Smooth muscle cell (in vitro differentiated cells): ENCODE results near the gene ATAD3A. TPM values are rescaled to one million over a fixed set of nuclear protein-coding genes. Genes with fewer than 3 reads are reported as not detected.
"Not testable (repeated sequence)": the region's sequence is repeated elsewhere in the genome, so short reads cannot be mapped to it uniquely, and the experiment has no call there.

Source experiments
- DNase-seq: peaks from one replicate; lab custom pipeline; 2025; ENCODE audit not compliant: unreplicated experiment; lab: John Stamatoyannopoulos, UW
- H2AFZ ChIP-seq: fragments of 200-600 bp; sonication (generic); 2 replicates; pipeline ENCODE4 v1.6.0; 2016; ENCODE audit warnings: antibody characterized with exemption, low read depth, mild to moderate bottlenecking
- H3F3A ChIP-seq: fragments of 200-600 bp; sonication (generic); 2 replicates; pipeline ENCODE4 v1.6.0; 2017; ENCODE audit warnings: antibody characterized with exemption, low read depth
- H3K27ac ChIP-seq: fragments of 200-600 bp; sonication (generic); 2 replicates; pipeline ENCODE4 v1.5.1; 2016; ENCODE audit warnings: low read depth, mild to moderate bottlenecking
- H3K27me3 ChIP-seq: fragments of 200-600 bp; sonication (generic); 2 replicates; pipeline ENCODE4 v1.6.1; 2016; ENCODE audit warnings: low read depth, mild to moderate bottlenecking
- H3K36me3 ChIP-seq: fragments of 200-600 bp; sonication (generic); 2 replicates; pipeline ENCODE4 v1.5.1; 2016; ENCODE audit warnings: low read depth
- H3K4me1 ChIP-seq: fragments of 200-600 bp; sonication (generic); 2 replicates; pipeline ENCODE4 v1.5.1; 2016; ENCODE audit warnings: low read depth
- H3K4me2 ChIP-seq: fragments of 200-600 bp; sonication (generic); 2 replicates; pipeline ENCODE4 v1.6.0; 2016; ENCODE audit warnings: mild to moderate bottlenecking
- H3K4me3 ChIP-seq: fragments of 200-600 bp; sonication (generic); 2 replicates; pipeline ENCODE4 v1.5.1; 2016; ENCODE audit warnings: mild to moderate bottlenecking
- H3K79me2 ChIP-seq: fragments of 200-600 bp; sonication (generic); 2 replicates; pipeline ENCODE4 v1.6.0; 2016; ENCODE audit warnings: low read depth, mild to moderate bottlenecking
- H3K9ac ChIP-seq: fragments of 200-600 bp; sonication (generic); 2 replicates; pipeline ENCODE4 v1.6.0; 2016; ENCODE audit warnings: low read depth
- H3K9me3 ChIP-seq: fragments of 200-600 bp; sonication (generic); replicated peaks from 2 replicates; pipeline ENCODE4 v1.5.1; 2016; ENCODE audit warnings: low read depth
- H4K20me1 ChIP-seq: fragments of 200-600 bp; sonication (generic); 2 replicates; pipeline ENCODE4 v1.6.0; 2016; ENCODE audit warnings: low read depth
- WGBS: methylation state at CpG from one replicate; pipeline ENCODE4 v1.1.7; 2016; ENCODE audit warnings: low lambda C conversion rate; 5-methylcytosine and 5-hydroxymethylcytosine counted together
- polyA plus RNA-seq: library from polyadenylated mRNA; unstranded; fragments of >200 nt; fragmentation: Nextera tagmentation; extraction: Ambion mirVana; gene quantifications from 2 replicates; pipeline ENCODE4 v1.2.1, GENCODE V29; 2016
- total RNA-seq: library from RNA; depleted of rRNA; stranded (reverse); fragments of >200 nt; gene quantifications from 2 replicates; pipeline ENCODE4 v1.2.3, GENCODE V29; 2014
- TF ChIP-seq, protein P1 (sequence below): fragments of 200-600 bp; sonication (generic); IDR thresholded peaks from 2 replicates; pipeline ENCODE4 v1.5.1; 2017; ENCODE audit warnings: borderline replicate concordance, mild to moderate bottlenecking, antibody characterized with exemption; ENCODE audit not compliant: insufficient read depth, poor library complexity, severe bottlenecking

ATAD3A gene
- total and polyA plus RNA-seq, 2 experiments from 2014 or later = 14.3 to 58.0 TPM

DNA sequence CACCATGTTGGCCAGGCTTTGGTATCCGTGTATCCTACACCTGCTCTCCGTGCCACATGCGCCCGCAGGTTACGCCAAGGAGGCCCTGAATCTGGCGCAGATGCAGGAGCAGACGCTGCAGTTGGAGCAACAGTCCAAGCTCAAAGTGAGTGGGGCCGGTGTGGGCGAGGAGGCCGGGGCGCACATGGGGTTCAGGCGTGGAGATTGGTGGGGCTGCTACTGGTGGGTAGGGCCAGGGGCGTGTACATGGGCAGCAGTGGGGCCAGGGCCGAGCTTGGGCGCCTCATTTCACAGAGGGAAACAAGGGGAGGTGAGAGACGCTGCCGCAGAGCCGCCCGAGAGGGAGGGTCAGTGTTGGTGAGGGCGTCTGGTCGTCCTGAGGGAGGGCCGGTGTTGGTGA, 34.8 kb upstream of the ATAD3A start:
- Histone ChIP-seq H4K20me1 (peaks cover 26% of the 10 kb centered on the region), H3K79me2 (peaks cover 50% of the 10 kb centered on the region), H3K27me3 (no peaks in the 10 kb centered on the region), H3K9ac (no peak overlapping the region), H3K36me3 (no peaks in the 10 kb centered on the region), H3F3A (no peaks in the 10 kb centered on the region), H2AFZ (no peak overlapping the region), H3K4me1 (peaks cover 5% of the 10 kb centered on the region), H3K4me2 (no peak overlapping the region), H3K4me3 (no peak overlapping the region), H3K9me3 (no peaks in the 10 kb centered on the region), H3K27ac (no peak overlapping the region)
- 98% methylated on average over 22 of the region's 22 CpGs for WGBS
- TF ChIP-seq, protein P1, sequence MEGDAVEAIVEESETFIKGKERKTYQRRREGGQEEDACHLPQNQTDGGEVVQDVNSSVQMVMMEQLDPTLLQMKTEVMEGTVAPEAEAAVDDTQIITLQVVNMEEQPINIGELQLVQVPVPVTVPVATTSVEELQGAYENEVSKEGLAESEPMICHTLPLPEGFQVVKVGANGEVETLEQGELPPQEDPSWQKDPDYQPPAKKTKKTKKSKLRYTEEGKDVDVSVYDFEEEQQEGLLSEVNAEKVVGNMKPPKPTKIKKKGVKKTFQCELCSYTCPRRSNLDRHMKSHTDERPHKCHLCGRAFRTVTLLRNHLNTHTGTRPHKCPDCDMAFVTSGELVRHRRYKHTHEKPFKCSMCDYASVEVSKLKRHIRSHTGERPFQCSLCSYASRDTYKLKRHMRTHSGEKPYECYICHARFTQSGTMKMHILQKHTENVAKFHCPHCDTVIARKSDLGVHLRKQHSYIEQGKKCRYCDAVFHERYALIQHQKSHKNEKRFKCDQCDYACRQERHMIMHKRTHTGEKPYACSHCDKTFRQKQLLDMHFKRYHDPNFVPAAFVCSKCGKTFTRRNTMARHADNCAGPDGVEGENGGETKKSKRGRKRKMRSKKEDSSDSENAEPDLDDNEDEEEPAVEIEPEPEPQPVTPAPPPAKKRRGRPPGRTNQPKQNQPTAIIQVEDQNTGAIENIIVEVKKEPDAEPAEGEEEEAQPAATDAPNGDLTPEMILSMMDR = no peak
- no peak for DNase-seq

GRCh38 chr1:1479547-1480487, 32.1 kb upstream of the ATAD3A start:
- Histone ChIP-seq H3F3A (no peaks in the 10 kb centered on the region), H3K79me2 (peaks cover 27% of the 10 kb centered on the region), H3K36me3 (peaks cover 6% of the 10 kb centered on the region), H4K20me1 (peaks cover 10% of the 10 kb centered on the region), H3K9ac (no peak overlapping the region), H3K4me1 (no peaks in the 10 kb centered on the region), H2AFZ (no peak overlapping the region), H3K4me2 (no peak overlapping the region), H3K27ac (no peak overlapping the region), H3K9me3 (no peaks in the 10 kb centered on the region), H3K4me3 (no peak overlapping the region), H3K27me3 (no peaks in the 10 kb centered on the region)
- TF ChIP-seq, protein P1 = no peak
- 96% methylated on average over 32 of the region's 42 CpGs for WGBS
- no peak for DNase-seq

DNA sequence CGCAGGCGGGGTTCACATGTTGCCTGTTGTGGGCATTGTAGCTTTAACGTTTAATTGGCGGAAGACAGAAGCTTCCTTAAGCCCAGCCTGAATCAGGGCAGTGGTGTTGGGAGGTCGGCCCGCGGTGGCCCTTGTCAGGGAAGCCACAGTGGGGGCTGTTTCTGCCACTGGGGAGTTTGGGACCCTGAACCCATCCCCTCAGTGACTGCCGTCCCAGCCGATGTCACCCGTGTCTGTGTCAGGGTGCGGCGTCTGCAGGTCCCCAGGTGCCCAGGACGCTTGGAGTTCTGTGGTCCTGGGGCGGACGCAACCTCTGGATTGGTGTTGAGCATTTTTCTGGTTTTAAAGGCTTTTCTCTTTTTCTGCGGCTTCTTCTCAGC, 31.5 kb upstream of the ATAD3A start:
- not testable (repeated sequence) for H3K9ac ChIP-seq, H3K27ac ChIP-seq, H3K9me3 ChIP-seq, H3K4me1 ChIP-seq, H3F3A ChIP-seq, H3K27me3 ChIP-seq, H2AFZ ChIP-seq, H3K4me3 ChIP-seq, H3K4me2 ChIP-seq, DNase-seq, H4K20me1 ChIP-seq, H3K36me3 ChIP-seq
- H3K79me2 ChIP-seq = peaks cover 23% of the 10 kb centered on the region
- WGBS = 95% methylated on average over 16 of the region's 16 CpGs

DNA sequence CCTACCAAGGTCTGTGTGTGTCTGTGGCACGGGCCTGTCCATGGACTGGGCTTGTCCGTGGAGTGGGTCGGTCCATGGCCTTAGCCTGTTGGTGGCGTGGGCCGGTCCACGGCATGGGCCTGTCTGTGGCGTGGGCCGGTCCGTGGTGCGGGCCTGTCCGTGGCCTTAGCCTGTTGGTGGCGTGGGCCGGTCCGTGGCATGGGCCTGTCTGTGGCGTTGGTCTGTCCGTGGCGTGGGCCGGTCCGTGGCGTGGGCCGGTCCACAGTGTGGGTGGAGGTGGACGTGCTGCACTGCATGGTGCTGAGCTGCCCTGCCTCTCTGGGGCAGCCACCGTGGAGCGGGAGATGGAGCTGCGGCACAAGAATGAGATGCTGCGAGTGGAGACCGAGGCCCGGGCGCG, 30.2 kb upstream of the ATAD3A start:
- peaks cover 14% of the 10 kb centered on the region for H3K79me2 ChIP-seq
- not testable (repeated sequence) for H3K36me3 ChIP-seq, H3K27me3 ChIP-seq, H3K27ac ChIP-seq, H3K4me2 ChIP-seq, H3F3A ChIP-seq, DNase-seq, H3K4me1 ChIP-seq, H3K4me3 ChIP-seq, H4K20me1 ChIP-seq, H3K9me3 ChIP-seq, H3K9ac ChIP-seq, H2AFZ ChIP-seq
- WGBS = 95% methylated on average over 30 of the region's 30 CpGs
